Stimulated activated CD8-positive, alpha-beta memory T cell treated with anti-CD3 and anti-CD28 coated beads, Interleukin-15, amount 100 ng/mL, for 1 hour (primary cell): ENCODE results near the gene BRD4.

ENCODE experiments used
- DNase-seq: peaks from one replicate; pipeline ENCODE4 v3.0.0-alpha.2; 2020; ENCODE audit warnings: low read depth

The BRD4 gene

GRCh38 chr19:15313649-15314279 lies 18.6 kb downstream of the BRD4 start:
- DNase-seq = no peak

DNA sequence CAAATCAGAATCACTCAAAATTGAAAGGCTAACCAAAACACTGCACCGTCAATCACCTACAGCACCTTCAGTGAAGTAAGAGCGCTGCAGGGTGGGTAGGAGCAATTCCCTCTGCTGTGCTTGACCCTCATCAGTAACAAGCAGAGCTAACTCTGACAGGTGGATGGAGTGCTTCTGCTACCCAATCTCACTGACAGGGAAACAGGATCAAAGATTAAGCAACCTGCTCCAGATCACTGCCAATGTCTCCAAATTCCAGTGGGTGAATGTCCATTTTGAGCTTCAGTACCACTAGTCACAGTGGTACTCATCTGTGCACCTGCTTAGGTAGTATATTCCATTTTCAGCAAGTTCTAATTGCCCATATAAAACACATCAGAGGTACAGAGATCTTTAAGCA lies 25.2 kb downstream of the BRD4 start:
- no peak for DNase-seq

- no peak for DNase-seq
Observed at GRCh38 chr19:15305582-15306334, 26.6 kb downstream of the BRD4 start.

GRCh38 chr19:15304140-15304705 lies 28.1 kb downstream of the BRD4 start:
- no peak for DNase-seq

DNA sequence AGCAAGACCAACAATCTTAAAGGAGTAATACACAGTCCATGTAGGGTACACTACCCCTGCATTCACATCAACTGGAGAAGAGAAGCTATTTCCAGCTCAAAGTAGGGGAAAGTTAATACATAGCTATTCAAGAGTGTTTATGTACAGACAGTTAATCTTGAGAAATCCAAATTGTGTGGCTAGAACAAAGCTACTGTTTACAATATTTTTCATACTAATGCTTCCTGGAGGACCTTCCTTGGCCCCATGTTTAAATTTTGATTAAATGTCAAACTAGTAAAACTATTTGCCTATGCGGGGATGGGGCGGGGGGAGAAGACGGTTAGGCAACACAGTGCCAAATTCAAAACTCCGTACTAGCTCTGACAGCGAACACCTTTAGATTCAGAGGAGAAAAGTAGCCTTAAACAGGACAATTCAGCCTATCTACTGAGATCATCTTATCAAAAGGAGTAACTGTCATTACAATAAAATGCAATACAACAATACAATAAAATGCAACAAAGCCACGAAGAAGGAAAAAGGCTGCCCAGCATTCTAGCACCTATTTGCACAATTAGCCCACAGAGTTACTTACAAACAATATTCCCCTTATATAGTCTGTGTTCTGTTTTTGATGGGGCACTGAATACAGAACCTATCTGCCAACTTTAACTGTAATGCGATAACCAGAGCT lies 29.1 kb downstream of the BRD4 start:
- no peak for DNase-seq

DNA sequence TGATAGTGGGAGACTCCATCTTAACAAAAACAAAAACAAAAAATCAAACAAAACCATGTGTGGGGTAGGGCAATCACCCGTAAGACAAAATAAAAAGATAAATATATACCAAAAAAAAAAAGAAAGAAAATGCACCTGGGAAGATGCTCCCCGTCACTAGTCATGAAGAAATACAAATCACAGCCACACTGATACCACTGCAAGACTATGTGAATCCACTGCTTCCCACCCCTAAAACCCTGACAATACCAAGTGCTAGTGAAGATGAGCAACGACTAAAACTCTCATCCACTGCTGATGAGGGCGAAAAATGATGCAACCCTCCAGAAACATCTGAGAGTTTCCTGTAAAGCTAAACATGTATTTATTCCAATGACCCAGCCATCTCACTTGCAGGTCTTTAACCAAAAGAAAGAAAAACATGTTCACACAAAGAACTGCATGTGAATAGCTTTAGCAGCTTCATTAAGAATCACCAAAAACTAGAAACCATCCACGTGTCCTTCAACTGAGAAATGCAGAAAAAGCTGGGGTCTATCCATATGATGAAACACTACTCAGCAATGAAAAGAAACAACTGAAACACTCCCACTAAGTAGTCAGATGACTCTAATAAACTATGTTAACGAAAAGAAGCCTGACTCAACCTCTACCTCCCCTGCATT lies 31.7 kb downstream of the BRD4 start:
- DNase-seq = no peak

GRCh38 chr19:15299568-15300409 lies 32.5 kb downstream of the BRD4 start:
- no peak for DNase-seq

- no peak for DNase-seq
Observed at GRCh38 chr19:15298847-15299567, 33.3 kb downstream of the BRD4 start.

GRCh38 chr19:15297416-15298224 lies 34.7 kb downstream of the BRD4 start:
- DNase-seq = no peak

GRCh38 chr19:15296841-15297415 lies 35.4 kb downstream of the BRD4 start:
- DNase-seq = no peak

DNA sequence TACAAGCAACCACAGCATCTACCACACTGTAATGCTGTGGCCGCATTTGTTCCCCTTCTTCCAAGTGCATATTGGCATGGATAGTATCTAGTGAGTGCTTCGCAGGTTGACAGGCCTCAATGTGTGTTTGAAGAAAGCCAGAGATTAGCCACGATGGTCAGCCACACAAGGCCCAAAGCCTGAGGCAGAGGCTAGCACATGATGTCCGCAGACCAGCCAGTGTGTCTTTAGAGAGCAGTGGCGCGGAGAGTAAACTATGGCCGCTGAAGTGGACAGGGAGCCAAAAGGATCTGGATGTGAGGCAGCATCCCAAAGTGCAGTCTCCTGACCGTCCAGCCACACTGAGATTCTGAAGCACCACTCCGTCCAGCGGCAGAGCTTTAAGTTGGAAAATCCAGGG lies 36.0 kb downstream of the BRD4 start:
- no peak for DNase-seq

DNA sequence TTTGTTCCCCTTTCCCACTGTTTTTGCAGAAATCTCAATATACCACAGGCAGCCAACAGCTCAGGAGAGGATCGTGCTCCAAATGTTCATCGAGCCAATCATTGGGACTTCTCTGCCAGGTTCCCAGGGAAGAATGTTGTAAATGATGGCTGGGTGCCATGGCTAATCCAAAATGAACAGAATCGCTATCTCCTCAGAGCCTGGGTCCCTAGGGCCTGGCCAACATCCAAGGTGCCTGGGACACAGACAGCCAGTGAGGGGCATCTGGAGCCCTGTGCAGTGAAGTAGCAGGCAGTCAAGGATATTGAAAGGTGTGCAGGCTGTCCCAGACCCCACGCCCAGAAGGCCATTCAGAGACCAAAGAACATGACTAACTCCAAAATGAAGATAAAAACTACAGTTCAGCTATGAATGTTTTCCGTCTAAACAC lies 37.8 kb downstream of the BRD4 start:
- DNase-seq = no peak

DNA sequence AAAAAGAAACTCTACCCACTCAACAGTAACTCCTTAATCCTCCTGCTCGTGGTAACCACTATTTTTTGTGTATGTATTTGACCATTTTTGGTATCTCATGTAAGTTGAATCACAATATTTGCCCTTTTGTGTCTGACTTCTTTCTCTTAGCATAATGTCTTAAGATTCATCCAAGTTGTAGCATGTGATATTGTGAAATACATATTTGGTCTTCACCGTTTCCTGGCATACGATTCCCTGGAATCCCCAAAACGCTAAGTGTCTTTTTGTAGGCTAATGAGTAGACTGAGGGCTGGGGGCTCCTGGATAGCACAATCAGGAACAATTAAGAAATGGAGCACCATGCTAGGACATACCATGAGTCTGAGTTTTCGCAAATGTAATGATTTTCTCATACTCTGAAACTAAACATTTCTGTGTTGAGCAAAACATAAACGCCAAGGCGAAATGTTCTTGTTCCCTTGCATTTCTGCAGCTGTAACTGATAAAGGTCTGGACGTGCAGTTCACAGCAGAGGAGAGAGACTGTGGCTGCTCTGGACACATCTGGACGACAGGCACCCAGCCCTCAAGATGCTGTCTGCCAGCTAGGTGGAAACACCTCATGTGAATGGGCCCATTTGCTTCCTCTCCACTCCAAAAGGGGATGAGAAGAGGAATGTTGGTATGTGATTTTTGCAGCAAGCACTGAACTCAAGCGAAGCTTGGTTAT lies 38.4 kb downstream of the BRD4 start:
- DNase-seq = no peak

DNA sequence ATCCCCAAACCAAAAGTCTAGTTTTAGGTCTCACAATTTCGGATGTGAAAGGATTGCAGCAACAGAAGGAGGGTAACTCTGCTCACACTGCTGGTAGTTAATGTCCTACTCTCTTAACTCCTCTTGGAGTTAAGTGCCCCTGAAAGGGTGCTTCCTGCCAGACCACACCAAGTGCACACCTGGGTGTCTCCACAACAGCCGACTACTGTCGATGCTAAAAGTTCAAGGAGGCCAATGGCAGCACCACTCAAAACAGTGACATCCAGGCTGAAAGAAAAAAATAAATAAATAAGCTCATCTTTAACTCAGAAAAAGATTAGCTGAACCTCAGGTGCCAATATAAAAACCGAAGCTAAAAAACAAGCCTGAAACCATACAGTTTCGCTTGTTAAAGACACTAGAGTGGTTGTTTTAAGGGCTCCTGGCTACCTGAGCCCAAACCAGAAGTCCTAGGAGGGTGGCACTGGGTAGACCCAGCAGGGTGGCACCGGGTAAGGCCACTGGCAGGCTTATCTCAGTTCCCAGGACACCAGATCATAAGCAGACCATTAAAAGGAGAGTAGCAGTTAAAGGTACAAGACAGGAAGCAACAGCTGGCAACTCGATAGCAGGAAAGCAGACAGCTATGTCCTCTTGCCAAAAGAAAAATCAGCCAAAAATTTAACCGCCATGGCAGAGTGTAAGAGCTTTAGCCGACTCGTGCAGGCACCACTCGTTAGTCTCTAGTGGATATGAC lies 39.3 kb downstream of the BRD4 start:
- no peak for DNase-seq

GRCh38 chr19:15292140-15292539 lies 40.2 kb downstream of the BRD4 start:
- DNase-seq = no peak

GRCh38 chr19:15291548-15292021 lies 40.8 kb downstream of the BRD4 start:
- DNase-seq = no peak

- DNase-seq = no peak
Observed at GRCh38 chr19:15291089-15291488, 41.2 kb downstream of the BRD4 start.

GRCh38 chr19:15290166-15290565 lies 42.2 kb downstream of the BRD4 start:
- DNase-seq = no peak
